ENCODE measurements around the gene CACNA1H. TPM values are rescaled to one million over a fixed set of nuclear protein-coding genes. Genes with fewer than 3 reads are reported as not detected.
"Not testable (repeated sequence)": the region's sequence is repeated elsewhere in the genome, so short reads cannot be mapped to it uniquely, and the experiment has no call there.

CACNA1H gene
- total RNA-seq, 2 donors from 2014 or later = 67.3 to 79.2 TPM

GRCh38 chr16:1180549-1181403 lies 27.9 kb downstream of the CACNA1H start:
- peak; percentile 87 for DNase-seq (ENCODE audit: low spot score)
- intact Hi-C loops (cut with DNase I) = no loop called here

GRCh38 chr16:1181404-1182315 lies 28.8 kb downstream of the CACNA1H start:
- intact Hi-C loops (cut with DNase I) = no loop called here
- DNase-seq (ENCODE audit: low spot score) = no peak

GRCh38 chr16:1182316-1182671 lies 29.4 kb downstream of the CACNA1H start:
- intact Hi-C loops (cut with DNase I) = no loop called here

GRCh38 chr16:1182950-1183907 lies 30.3 kb downstream of the CACNA1H start:
- peak; percentile 87 for DNase-seq (ENCODE audit: low spot score)
- intact Hi-C loops (cut with DNase I) = no loop called here

More at GRCh38 chr16:1182316-1182671, 29.4 kb downstream of the CACNA1H start:
- peak; percentile 93 for DNase-seq (ENCODE audit: low spot score)

GRCh38 chr16:1184156-1184868 lies 31.4 kb downstream of the CACNA1H start:
- DNase-seq (ENCODE audit: low spot score) = no peak
- intact Hi-C loops (cut with DNase I) = no loop called here

- intact Hi-C loops (cut with DNase I) = no loop called here
- DNase-seq (ENCODE audit: low spot score) = no peak
Observed at GRCh38 chr16:1184980-1185379, 32.1 kb downstream of the CACNA1H start.

GRCh38 chr16:1185460-1186207 lies 32.7 kb downstream of the CACNA1H start:
- DNase-seq (ENCODE audit: low spot score); intact Hi-C loops (cut with DNase I): not testable (repeated sequence)

- DNase-seq (ENCODE audit: low spot score) = peak; percentile 89
Observed at GRCh38 chr16:1188432-1189189, 35.7 kb downstream of the CACNA1H start.

GRCh38 chr16:1189455-1189854 lies 36.5 kb downstream of the CACNA1H start:
- no peak for DNase-seq (ENCODE audit: low spot score)
- intact Hi-C loops (cut with DNase I) = no loop called here

More at GRCh38 chr16:1188432-1189189, 35.7 kb downstream of the CACNA1H start:
- intact Hi-C loops (cut with DNase I) = no loop called here

GRCh38 chr16:1190789-1191188 lies 37.9 kb downstream of the CACNA1H start:
- intact Hi-C loops (cut with DNase I) = loop anchor here in 1 of 2 donors (5.0 kb wide), 1 partner anchor 38 kb away; the partner anchor contains the start of gene CACNA1H
- not testable (repeated sequence) for DNase-seq (ENCODE audit: low spot score)

GRCh38 chr16:1192384-1193073 lies 39.6 kb downstream of the CACNA1H start:
- intact Hi-C loops (cut with DNase I) = loop anchor here in 1 of 2 donors (5.0 kb wide), 1 partner anchor 40 kb away; the partner anchor contains the start of gene CACNA1H
- no peak for DNase-seq (ENCODE audit: low spot score)

GRCh38 chr16:1193143-1193824 lies 40.4 kb downstream of the CACNA1H start:
- intact Hi-C loops (cut with DNase I) = loop anchor here in 1 of 2 donors (5.0 kb wide), 1 partner anchor 41 kb away; the partner anchor contains the start of gene CACNA1H
- no peak for DNase-seq (ENCODE audit: low spot score)

GRCh38 chr16:1193825-1194581 lies 41.1 kb downstream of the CACNA1H start:
- intact Hi-C loops (cut with DNase I) = loop anchor here (2.0 to 5.0 kb wide), 2 partner anchors 42 to 87 kb away; partner anchors contain the start of gene CACNA1H (in 1 of the 2)
- DNase-seq (ENCODE audit: low spot score) = no peak

- DNase-seq (ENCODE audit: low spot score) = no peak
- intact Hi-C loops (cut with DNase I) = loop anchor here (2.0 to 5.0 kb wide), 2 partner anchors 43 to 88 kb away; partner anchors contain the start of gene CACNA1H (in 1 of the 2)
Observed at GRCh38 chr16:1194665-1195392, 41.9 kb downstream of the CACNA1H start.

Data from posterior vena cava (tissue), 2 donors.